H1 (cell line): ENCODE measurements around the gene MEIS3. TPM values are rescaled to one million over a fixed set of nuclear protein-coding genes. Genes with fewer than 3 reads are reported as not detected.
A peak's percentile ranks its signal among the peaks of the same experiment; 100 is the strongest.

Source experiments
- CBX5 ChIP-seq: fragments of 300-800, 300-1000 bp; sonication (generic); IDR thresholded peaks from 2 replicates; pipeline ENCODE4 v1.7.1; 2016; ENCODE audit warnings: antibody characterized with exemption, low read length, low read depth
- CHD7 ChIP-seq: fragments of 300-600 bp; sonication (generic); IDR thresholded peaks from 2 replicates; pipeline ENCODE4 v1.7.1; 2012; ENCODE audit warnings: low read length, moderate library complexity, mild to moderate bottlenecking, inconsistent platforms; ENCODE audit not compliant: insufficient replicate concordance
- E2F6 ChIP-seq: IDR thresholded peaks from 2 replicates; pipeline ENCODE4 v1.6.1; 2012; ENCODE audit warnings: inconsistent platforms
- GABPA ChIP-seq: IDR thresholded peaks from 2 replicates; pipeline ENCODE4 v1.6.1; 2011; ENCODE audit warnings: mild to moderate bottlenecking, low read length, moderate library complexity, borderline replicate concordance; ENCODE audit not compliant: insufficient read depth
- HDAC6 ChIP-seq: IDR thresholded peaks from one replicate; pipeline ENCODE4 v1.7.1; 2012; ENCODE audit warnings: low read depth, mild to moderate bottlenecking, inconsistent platforms, low read length, moderate library complexity
- polyA plus RNA-seq, 7 experiments: library from polyadenylated mRNA; depleted of rRNA in 3 of 7; stranded (reverse) in 5 of 7; unstranded in 2 of 7; fragments of >200 nt in 5 of 7; fragments of 200-250 nt in 2 of 7; gene quantifications; 1 replicate in 5 of 7; 2 replicates in 1 of 7; 4 replicates in 1 of 7; pipeline versions ENCODE4 v1.2.1 to v1.2.3, GENCODE V29; 2011 to 2013; ENCODE audit warnings: missing spikeins in 2 of 7, mixed read lengths in 2 of 7
- total RNA-seq: library from RNA; stranded (reverse); fragmentation: NEBNext Ultra II Directional; extraction: Animal tissue kit (Norgen Biotek cat#: 25700); gene quantifications from 2 replicates; pipeline ENCODE4 v1.2.1, GENCODE V29; 2021
- TF ChIP-seq, protein P1 (sequence below), 3 experiments: IDR thresholded peaks; 1 replicate in 2 of 3; 2 replicates in 1 of 3; pipeline versions ENCODE4 v1.5.1 to v1.6.1; 2011; ENCODE audit warnings: low read length in 3 of 3, mild to moderate bottlenecking in 3 of 3, inconsistent platforms in 2 of 3, low read depth in 1 of 3, moderate library complexity in 1 of 3; ENCODE audit not compliant: insufficient read depth in 1 of 3; ENCODE audit errors: control extremely low read depth in 1 of 3
- TF ChIP-seq, protein P2 (sequence below): IDR thresholded peaks from 2 replicates; pipeline ENCODE4 v1.6.1; 2012; ENCODE audit warnings: inconsistent platforms

Gene MEIS3
- total and polyA plus RNA-seq, 2 of the 8 experiments (the other 6 are each of a cell fraction or from before 2014, with no cell fraction given) = 24.5 to 28.2 TPM

- TF ChIP-seq CHD7 (no peak), HDAC6 (no peak), GABPA (no peak), CBX5 (no peak), E2F6 (peak; percentile 68)
- TF ChIP-seq, protein P1, sequence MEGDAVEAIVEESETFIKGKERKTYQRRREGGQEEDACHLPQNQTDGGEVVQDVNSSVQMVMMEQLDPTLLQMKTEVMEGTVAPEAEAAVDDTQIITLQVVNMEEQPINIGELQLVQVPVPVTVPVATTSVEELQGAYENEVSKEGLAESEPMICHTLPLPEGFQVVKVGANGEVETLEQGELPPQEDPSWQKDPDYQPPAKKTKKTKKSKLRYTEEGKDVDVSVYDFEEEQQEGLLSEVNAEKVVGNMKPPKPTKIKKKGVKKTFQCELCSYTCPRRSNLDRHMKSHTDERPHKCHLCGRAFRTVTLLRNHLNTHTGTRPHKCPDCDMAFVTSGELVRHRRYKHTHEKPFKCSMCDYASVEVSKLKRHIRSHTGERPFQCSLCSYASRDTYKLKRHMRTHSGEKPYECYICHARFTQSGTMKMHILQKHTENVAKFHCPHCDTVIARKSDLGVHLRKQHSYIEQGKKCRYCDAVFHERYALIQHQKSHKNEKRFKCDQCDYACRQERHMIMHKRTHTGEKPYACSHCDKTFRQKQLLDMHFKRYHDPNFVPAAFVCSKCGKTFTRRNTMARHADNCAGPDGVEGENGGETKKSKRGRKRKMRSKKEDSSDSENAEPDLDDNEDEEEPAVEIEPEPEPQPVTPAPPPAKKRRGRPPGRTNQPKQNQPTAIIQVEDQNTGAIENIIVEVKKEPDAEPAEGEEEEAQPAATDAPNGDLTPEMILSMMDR (IDR thresholded peaks at IDR 0.05; ENCODE audit: control extremely low read depth in 1 of 3, insufficient read depth in 1 of 3, low read depth in 1 of 3, low read length in 3 of 3) = peak; percentile 70 to 86 (median 79)
- TF ChIP-seq, protein P2, sequence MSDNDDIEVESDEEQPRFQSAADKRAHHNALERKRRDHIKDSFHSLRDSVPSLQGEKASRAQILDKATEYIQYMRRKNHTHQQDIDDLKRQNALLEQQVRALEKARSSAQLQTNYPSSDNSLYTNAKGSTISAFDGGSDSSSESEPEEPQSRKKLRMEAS = peak; percentile 77
Observed at GRCh38 chr19:47414469-47414868, 4.9 kb downstream of the MEIS3 start (continued).
